GM19455 (cell line): ENCODE measurements around the gene FOXL2.

ENCODE experiments used
- ATAC-seq: cut with Tn5 transposase; IDR thresholded peaks from one replicate; pipeline ENCODE4 v1.9.1; 2021; ENCODE audit not compliant: unreplicated experiment

The FOXL2 gene

GRCh38 chr3:138946663-138947494 is at the start of gene FOXL2, which contains the start of gene FOXL2NB:
TSS of gene FOXL2 (minus strand) at chr3:138947137. CDS start at chr3:138946722, 415 bp downstream.
TSS of gene FOXL2NB (plus strand) at chr3:138947217. CDS start at chr3:138947365, 148 bp downstream.
- no peak for ATAC-seq

- ATAC-seq = no peak
Measured at GRCh38 chr3:138995706-138996105, 48.8 kb upstream of the FOXL2 start.

GRCh38 chr3:138987181-138987580 is 40.2 kb upstream of the FOXL2 start:
- ATAC-seq = no peak

GRCh38 chr3:138985932-138986331 is 39.0 kb upstream of the FOXL2 start:
- no peak for ATAC-seq

- ATAC-seq = no peak
Measured at GRCh38 chr3:138984816-138985215, 37.9 kb upstream of the FOXL2 start.

DNA sequence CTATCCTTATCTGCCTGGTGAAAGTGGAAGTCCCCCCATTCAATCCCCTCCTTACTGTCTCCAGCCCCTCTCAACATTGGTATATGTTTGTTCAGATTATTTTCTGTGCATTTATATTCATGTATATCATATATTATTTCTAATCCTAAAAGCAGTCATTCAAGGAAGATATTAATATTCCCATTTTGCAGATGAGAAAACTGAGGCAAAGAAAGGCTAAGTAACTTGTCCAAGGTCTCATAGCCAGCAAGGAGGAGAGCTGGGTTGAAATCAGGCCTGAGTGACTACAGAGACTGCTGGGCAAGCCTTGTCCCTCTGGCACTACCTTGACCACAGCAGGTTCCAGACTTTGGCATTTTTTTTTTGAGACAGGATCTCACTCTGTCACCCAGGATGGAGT is 29.1 kb upstream of the FOXL2 start:
- no peak for ATAC-seq

GRCh38 chr3:138975351-138975750 is 28.4 kb upstream of the FOXL2 start:
- no peak for ATAC-seq

DNA sequence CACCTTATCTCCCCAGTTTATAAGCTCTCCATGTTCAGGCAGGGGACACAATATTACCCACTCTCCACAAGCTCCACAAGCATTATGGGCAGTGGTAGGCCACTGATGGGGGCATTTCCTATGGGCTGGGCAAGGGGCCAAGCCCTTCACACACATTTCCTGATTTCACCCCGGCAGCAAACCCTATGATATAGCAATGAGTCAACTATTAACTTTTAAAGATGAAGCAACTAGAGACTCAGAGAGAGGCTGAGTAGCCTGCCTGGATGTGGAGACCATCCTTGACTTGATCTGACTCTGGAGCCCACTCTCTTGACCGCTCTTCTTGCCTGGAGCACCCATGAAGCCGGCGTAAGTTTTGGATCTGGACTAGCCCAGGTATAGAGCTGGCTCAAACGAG is 27.5 kb upstream of the FOXL2 start:
- ATAC-seq = no peak

GRCh38 chr3:138972941-138973340 is 26.0 kb upstream of the FOXL2 start:
- no peak for ATAC-seq

GRCh38 chr3:138971766-138972320 is 24.9 kb upstream of the FOXL2 start:
- ATAC-seq = no peak

GRCh38 chr3:138964923-138965322 is 18.0 kb upstream of the FOXL2 start:
- no peak for ATAC-seq

GRCh38 chr3:138964264-138964663 is 17.3 kb upstream of the FOXL2 start:
- no peak for ATAC-seq

DNA sequence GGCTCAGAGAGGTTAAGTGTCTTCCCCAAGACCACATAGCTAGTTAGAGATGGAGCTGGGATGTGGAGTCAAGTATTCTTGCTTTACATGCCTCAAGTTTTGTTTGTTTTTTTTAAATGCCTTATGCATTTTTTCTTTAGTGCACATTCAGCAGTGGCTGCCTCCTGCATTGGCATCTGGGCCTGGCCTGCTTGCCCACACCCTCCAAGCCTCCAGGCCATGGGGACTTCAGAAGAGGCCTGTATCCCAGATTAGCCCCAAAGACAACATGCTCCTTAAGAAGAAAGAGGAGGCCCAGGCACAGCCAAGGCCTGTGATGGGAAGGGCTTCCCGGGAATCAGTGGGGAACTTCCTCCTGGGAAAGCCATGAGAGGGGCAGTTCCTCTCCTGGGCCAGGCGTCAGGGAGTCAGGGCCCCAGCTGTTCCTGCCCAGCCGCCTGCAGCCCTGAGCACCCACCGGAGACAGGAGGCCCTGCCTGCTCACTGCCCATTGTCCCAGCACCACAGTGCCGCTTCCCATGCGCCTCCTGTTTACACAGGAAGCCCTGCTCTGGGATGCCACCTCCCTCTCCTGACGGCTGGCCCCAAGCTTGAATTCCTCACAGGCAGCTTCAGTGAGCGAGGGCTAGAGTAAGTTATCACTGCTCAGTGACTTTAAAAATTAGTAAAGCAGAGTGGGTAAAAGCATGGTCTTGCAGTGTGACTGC is 16.1 kb upstream of the FOXL2 start:
- no peak for ATAC-seq

DNA sequence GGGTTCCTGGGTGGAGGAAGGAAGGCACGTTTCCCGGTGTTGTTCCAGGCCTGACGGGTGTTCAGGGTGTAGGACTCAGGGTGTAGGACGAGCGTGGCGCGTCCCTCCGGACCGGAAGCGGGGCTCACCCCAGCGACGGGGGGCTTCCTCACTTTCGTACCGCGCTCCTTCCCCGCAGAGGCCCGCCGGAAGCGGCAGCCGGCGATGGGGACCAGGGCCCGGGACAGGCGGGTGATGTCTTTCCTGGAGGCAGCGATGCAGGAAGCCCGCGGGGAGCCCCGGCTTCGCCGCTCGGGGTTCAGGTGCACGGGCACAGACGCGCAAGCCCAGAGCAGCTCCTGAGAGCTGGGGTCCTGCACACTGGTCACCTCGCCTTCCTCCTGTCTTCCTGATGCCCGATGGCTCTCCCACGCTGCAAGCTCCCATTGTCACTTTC is 13.5 kb upstream of the FOXL2 start:
- no peak for ATAC-seq

GRCh38 chr3:138950701-138951100 is 3.8 kb upstream of the FOXL2 start:
- ATAC-seq = no peak

- ATAC-seq = no peak
Measured at GRCh38 chr3:138950006-138950644, 3.2 kb upstream of the FOXL2 start.

DNA sequence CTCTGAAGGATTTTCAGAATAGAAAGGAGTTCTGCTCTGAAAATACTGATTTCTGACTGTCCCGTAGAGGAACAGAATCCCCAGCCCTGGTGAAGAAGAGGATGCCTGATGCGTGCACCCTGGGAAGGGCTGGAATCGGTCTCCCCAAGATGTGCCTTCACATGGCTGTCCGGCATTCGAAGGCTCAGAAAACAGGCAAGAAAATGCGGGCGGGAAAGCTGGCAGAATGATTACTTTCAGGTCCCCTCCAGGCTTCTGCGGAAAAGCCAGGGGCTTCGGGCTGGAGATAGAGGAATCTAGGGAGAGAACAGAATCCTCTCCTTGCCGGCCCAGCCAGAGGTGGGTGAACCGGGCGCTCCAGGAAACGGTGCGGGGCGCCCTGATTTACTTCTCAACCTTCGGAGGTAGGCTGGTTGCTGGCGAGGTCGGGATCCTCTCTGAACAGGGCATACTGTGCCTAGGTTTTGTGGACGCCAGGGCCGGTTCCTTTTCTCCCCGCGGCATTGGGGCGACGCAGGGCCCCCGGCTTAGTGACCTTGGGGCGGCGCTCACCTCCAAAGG is 2.6 kb upstream of the FOXL2 start:
- no peak for ATAC-seq

DNA sequence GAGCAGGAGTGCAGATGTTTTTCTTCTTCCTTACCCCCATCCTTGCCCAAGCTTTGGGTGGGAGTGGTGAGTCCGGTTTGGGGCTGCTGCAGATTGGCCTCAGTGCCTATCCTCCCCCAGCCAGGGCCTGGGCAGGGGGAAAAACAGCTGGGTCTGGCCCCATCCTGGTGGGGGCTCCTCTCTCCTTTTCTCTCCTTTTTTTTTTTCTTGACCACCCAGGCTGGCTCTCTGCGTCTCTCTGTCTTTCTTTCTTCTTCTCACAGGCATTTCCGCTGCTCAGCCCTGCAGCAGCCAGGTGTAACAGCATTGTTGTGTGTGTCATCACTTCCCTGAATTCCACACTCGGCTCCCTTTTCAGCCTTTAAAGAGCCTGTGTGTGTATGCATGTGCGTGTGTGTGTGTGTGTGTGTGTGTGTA is 2.1 kb upstream of the FOXL2 start:
- ATAC-seq = no peak

DNA sequence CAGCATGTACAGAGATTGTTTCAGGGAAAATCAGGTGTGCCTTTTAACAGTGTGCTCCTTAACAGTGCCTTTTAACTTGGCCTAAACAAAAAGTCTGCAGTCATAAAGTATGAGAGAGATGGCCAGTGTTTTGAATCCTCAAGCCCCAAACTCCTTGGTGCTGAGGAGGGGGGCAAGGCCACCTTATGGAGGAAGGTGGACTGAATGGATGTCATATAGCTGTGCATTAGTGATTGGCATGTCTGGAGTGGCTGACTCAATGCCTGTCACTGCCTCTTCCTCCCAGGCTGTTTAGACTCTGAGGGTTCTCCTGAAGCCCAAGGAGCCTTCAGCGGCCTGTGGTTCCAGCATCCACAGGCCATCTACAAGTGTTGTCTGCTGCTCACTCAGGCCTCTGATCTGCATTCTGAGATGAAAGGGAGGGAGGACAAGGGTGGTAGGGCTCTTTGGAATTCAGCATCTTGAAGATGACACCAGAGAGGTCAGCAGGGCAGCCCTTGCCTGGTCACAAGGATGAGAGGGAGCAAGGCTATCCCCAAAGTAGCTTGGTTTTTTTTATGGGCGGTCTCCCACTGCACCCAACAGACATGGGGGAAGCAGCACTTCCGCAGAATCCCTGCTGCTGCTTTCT is 1.5 kb upstream of the FOXL2 start:
- no peak for ATAC-seq

- ATAC-seq = no peak
Measured at GRCh38 chr3:138947495-138948121, 671 bp upstream of the FOXL2 start.
